KBM-7 (cell line): ENCODE measurements around the gene CYP20A1.
"Not testable (repeated sequence)": the region's sequence is repeated elsewhere in the genome, so short reads cannot be mapped to it uniquely, and the experiment has no call there.

Source experiments
- DNase-seq: peaks from one replicate; pipeline ENCODE4 v3.0.0-alpha.2; 2015
- in situ Hi-C: fragments of 300-500 bp; cut with MboI; formaldehyde crosslinking; loops from 2 replicates; pipeline ENCODE4 v1.14.3; 2020; ENCODE audit warnings: low sequenced_read_pairs, low pct_unique_long_range_greater_than_20kb, mixed read lengths

Gene CYP20A1, protein sequence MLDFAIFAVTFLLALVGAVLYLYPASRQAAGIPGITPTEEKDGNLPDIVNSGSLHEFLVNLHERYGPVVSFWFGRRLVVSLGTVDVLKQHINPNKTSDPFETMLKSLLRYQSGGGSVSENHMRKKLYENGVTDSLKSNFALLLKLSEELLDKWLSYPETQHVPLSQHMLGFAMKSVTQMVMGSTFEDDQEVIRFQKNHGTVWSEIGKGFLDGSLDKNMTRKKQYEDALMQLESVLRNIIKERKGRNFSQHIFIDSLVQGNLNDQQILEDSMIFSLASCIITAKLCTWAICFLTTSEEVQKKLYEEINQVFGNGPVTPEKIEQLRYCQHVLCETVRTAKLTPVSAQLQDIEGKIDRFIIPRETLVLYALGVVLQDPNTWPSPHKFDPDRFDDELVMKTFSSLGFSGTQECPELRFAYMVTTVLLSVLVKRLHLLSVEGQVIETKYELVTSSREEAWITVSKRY

DNA sequence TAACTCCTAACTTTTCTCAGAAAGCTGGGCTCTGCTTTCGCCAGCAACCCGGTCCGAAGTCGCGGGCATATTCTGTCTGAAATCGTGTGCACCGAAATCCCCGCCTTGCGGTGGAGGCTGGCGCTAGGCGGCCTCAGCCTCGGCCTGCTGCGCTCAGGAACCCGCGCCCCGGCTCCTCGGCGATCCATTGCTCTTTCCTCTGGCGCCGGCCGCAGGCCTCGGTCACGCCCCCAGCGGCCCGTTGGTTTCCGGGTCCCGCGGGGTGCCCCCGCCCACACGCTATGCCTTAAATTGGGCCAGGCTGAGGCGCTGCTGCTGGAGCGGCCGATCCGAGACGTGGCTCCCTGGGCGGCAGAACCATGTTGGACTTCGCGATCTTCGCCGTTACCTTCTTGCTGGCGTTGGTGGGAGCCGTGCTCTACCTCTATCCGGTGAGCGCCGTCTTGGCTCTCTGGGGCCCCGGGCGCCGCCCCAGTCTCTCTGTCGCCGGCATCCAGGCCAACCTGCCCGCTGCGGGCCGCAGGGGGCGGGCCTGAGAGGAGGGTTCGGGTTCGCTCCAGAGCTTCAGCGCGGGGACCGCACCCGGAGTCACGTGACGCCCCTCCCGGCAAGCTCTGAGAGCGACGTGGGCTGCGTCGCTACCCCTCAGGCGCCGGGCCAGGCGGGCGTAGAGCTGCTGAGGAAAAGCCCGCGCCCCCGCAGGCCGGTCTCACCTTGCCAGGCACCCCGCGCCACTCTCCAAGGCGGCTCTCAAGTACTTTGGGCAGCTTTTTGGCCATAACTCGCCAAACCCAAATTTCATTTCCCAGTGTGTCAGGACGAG lies at the start of gene CYP20A1:
Gene CYP20A1, plus strand, starts transcription at position 315 of the 823 bp plus-strand sequence. Its CDS starts 45 bp downstream, at position 360.
- DNase-seq, result peak; percentile 97
- in situ Hi-C loops, result no loop called here

DNA sequence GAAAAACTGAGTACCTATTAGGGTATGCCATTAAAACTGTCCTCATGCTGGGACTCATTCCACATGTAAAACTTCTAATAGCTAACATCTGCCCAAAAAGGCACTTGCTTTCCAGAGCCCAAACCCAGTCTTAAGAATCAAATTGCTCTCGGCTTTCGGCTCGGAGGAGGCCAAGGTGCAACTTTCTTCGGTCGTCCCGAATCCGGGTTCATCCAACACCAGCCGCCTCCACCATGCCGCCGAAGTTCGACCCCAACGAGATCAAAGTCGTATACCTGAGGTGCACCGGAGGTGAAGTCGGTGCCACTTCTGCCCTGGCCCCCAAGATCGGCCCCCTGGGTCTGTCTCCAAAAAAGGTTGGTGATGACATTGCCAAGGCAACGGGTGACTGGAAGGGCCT lies 48.3 kb upstream of the CYP20A1 start:
- in situ Hi-C loops, DNase-seq: not testable (repeated sequence)

DNA sequence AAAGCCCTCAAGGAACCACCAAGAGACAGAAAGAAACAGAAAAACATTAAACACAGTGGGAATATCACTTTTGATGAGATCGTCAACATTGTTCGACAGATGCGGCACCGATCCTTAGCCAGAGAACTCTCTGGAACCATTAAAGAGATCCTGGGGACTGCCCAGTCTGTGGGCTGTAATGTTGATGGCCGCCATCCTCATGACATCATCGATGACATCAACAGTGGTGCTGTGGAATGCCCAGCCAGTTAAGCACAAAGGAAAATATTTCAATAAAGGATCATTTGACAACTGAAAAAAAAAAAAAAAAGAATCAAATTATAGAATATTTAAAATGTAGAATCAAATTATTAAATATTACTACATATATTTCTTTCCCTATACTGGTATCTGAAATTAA lies 47.8 kb upstream of the CYP20A1 start:
- in situ Hi-C loops, DNase-seq: not testable (repeated sequence)

DNA sequence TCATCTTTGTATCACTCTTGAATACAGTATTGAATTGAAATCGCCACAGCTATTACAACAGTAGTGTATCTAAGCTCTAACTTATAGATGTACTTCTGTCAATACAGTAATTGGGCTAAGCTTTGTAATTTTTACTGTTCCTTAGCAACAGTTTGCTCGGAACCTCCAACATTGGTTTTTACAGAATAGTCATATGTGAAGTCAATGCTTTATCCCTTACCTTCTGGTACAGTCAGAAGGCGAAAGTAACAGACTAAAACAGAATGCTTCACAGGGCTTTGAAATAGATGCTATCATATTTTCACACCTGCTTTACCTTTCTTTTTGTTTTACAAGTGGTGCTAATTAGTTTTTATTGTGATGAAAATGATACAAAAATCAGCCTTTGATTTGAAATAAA lies 46.9 kb upstream of the CYP20A1 start:
- DNase-seq, result no peak
- in situ Hi-C loops, result no loop called here

DNA sequence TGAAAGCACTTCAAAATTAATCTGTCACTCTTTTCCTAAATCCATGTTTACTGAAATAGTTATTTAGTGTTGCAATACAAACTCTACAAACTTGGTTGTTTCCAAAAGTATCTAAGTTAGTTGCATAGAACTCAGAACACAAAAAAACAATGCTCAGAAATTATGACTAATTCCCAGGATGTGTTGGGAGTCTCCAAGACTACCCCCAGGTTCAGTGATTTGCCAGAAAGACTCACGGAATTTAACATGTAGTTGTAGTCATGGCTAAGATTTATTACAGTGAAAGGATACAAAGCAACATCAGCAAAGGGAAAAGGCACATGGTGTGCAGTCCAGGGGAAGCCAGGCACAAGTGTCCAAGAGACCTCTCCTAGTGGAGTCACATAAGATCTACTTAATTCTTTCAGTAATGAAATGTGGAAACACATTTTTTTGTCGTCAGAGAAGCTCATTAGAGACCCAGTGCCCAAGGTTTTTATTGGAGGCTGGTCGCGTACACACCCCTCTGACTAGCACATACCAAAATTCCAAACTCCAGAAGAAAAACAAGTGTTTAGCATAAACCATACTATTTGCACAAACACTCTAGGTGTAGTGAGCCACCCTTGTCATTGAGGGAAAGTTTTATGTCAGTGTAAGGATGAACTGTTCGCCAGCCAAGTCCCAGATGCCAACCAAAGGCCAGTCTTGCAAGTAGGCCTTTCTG lies 43.3 kb upstream of the CYP20A1 start:
- in situ Hi-C loops, result no loop called here
- no peak for DNase-seq

DNA sequence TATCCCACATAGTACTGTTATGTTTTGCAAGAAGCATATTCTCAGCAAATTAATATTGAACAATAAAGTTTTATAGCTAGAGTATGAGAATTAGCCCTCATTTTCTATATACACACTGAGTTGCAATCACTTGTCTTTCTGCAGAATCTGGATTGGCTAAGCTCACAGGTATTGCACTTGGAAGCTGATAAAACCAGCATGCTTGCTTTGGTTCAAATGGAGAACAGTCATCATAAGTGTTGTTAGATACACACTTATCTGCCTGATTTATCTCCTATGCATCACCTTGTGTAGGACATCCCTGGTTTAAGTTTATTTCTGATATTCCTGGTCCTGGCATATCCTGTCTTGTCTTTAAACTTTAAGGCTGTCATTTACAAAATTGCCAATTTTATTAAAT lies 38.0 kb upstream of the CYP20A1 start:
- no peak for DNase-seq
- in situ Hi-C loops, result no loop called here

DNA sequence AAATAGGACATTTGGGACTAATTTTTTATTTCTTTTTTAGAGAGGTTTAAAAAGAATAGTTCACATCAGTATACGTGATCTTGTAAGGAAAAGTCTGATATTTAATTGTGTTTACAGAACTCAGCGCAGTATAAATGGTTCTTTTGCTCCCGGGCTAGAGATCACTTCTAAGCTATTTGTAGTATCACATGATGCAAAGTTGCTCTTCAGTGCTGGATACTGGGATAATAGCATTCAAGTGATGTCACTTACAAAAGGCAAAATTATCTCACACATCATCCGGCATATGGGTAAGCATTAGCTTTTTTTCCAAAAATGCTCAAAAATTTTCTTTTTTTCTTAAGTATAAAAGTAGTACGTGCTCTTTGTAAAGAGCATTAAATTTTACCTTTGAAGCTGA lies 37.4 kb upstream of the CYP20A1 start:
- in situ Hi-C loops, result no loop called here
- no peak for DNase-seq

DNA sequence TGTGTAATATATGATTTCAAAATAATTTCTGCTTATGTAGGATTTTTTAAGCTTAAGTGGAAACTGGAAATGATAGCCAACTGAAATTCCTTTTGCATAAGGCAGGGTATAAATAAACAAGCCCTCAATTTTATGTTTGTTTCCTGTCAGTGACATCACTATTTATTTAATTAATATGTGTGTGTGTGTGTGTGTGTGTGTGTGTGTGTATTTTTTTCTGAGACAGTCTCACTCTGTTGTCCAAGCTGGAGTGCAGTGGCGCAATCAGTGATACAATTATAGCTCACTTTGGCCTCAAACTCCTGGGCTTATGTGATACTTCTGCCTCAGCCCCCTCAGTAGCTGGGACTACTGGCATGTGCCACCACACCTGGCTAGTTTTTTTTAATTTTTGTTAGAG lies 29.3 kb upstream of the CYP20A1 start:
- in situ Hi-C loops, result no loop called here
- DNase-seq, result no peak

DNA sequence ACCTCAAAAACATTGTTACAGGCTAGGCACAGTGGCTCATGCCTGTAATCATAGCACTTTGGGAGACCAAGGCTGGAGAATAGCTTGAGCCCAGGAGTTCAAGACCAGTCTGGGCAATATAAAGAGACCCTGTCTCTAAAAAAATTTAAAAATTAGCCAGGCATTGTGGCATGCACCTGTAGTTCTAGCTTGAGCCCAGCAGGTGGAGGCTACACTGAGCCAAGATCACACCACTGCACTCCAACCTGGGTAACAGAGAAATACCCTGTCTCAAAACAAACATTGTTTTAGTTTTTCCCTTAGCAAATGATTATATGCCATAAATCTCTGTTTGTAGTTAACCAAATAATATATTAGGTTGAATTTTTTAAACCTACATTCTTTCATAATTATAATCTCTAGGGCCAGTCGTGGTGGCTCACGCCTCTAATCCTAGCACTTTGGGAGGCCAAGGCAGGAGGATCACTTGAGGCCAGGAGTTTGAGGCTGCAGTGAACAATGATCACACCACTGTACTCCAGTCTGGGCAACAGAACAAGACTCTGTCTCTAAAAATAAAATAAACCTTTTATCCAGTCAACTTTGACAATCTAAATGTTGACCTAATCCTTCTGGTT lies 13.3 kb upstream of the CYP20A1 start:
- in situ Hi-C loops, result no loop called here
- DNase-seq, result peak; percentile 53

DNA sequence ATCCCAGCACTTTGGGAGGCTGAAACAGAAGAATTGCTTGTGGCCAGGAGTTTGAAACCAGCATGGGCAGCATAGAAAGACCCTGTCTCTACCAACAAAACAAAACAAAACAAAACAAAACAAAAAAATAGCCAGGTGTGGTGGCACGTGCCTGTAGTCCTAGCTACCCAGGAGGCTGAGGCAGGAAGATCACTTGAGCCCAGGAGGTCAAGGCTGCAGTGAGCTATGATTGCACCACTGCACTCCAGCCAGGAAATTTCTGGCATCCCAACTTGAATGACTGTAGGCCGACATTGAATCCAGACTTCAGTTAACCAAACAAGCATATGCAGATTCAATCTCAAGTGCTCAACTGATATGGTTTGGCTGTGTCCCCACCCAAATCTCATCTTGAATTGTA lies 9.1 kb upstream of the CYP20A1 start:
- DNase-seq, in situ Hi-C loops: not testable (repeated sequence)

DNA sequence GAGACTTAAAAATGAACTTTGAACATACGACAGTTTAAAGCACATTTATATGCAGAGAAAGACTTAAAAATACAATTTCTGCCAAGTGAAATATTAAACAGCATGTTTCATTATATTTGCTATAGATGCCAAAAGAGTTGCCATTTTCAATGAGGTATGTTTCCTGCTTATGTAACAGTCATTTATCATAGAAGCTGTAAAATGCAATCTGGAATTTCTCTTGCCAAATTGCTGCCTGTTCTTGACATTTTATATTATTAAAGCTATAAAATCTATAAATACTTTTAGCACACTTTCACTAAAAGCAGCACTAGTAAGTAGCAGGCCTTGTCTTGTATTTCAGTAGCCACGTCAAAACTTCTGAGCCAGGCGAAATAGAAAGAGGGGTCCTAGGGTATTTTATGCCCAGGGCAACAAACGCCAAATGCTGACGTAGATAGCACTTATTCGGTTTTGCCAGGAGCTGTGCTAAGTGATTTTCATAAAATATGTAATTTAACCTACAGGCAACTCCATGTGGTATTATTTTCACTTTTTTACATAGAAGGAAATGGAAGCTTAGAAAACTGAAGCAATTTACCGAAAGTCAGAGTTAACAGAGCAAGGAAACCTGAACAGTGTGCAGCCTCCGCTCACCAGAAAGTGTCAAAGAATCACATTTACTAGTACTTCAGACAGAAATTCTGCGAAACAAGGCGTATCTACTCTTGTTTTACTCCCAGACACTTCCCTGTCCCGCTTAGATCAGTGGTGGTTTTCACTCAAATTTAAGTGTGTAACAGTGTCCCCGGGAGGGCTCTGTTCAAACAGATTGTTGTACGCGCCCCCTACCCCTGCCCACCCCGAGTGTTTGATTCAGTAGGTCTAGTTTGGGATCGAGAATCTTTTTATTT lies 1.2 kb upstream of the CYP20A1 start:
- in situ Hi-C loops, result no loop called here

DNA sequence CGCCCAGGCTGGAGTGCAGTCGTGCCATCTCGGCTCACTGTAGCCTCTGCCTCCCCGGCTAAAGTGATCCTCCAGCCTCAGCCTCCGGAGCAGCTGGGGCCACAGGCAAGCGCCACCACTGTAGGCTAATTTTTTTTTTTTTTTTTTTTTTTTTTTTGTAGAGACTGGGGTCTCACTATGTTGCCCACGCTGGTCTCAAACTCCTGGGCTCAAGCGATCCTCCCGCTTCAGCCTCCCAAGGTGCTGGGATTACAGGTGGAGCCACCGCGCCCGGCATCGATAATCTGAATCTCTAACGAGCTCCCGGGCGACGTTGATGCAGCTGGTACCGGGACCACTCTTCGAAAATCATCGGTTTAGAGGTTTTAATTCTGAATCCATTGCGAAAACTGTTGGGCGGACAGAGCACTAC lies 520 bp upstream of the CYP20A1 start:
- no peak for DNase-seq
- in situ Hi-C loops, result no loop called here

More for the DNA sequence above, 1.2 kb upstream of the CYP20A1 start:
- DNase-seq, result no peak

DNA sequence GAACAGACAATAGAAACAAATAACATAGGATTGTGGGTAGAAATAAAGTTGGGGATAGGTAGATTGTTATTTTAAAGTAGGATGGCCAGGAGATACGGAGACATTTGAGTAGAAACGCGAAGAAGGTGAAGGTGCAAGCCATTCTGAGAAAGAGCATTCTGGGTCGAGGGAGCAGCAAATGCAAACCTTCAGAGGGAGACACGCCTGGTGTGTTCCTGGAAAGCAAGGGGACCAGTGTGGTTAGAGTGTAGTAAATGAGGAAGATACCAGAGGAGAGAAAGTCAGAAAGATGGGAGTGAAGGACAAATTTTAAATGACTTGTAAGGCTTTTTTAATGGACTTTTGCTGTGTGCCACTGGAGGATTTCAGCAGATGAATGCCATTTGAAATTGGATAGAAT lies 1.7 kb downstream of the CYP20A1 start:
- peak; percentile 42 for DNase-seq
- in situ Hi-C loops, result no loop called here

DNA sequence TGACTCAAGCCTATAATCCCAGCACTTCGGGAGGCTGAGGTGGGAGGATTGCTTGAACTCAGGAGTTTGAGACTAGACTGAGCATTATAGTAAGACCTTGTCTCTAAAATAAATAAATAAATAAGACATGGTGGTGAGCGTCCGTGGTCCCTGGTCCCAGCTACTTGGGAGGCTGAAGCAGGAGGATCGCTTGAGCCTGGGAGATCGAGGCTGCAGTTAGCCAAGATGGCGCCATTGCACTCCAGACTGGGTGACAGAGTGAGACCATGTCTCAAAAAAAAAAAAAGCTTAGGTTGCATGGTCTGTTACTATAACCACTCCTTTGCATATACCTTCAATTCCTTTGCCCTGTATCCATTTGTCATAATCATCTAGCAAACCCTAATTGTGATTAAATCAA lies 3.7 kb downstream of the CYP20A1 start:
- in situ Hi-C loops, result no loop called here
- DNase-seq, result no peak

DNA sequence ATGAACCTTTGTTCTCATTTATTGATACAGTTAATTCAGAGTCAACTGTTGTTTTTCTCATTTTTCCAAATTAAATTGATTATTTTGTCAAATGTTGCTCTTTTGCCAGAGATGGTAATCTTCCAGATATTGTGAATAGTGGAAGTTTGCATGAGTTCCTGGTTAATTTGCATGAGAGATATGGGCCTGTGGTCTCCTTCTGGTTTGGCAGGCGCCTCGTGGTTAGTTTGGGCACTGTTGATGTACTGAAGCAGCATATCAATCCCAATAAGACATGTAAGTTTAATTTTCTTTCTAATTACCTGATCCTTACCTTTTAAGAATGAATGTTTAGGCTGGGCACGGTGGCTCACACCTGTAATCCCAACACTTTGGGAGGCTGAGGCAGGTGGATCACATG lies 7.8 kb downstream of the CYP20A1 start:
- no peak for DNase-seq
- in situ Hi-C loops, result no loop called here

DNA sequence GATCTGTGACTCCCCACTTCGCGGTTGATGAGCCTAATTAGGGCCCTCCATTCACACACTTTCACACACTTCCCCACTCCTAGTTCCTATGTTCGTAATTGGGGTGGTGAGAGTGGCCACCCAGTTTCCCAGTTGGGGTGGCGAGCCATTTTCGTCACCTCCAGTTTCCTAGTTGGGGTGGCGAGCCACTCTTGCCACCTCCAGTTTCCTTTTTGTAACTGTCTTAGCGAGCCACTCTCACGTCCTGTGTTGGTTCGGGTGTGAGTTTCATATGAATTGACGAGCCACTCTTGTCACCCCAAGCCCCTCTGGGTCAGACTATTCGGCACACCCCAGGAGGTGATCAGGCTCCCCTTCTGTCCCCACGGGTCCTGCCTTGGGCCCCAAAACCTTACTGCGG lies 14.0 kb downstream of the CYP20A1 start:
- in situ Hi-C loops, result no loop called here
- no peak for DNase-seq

DNA sequence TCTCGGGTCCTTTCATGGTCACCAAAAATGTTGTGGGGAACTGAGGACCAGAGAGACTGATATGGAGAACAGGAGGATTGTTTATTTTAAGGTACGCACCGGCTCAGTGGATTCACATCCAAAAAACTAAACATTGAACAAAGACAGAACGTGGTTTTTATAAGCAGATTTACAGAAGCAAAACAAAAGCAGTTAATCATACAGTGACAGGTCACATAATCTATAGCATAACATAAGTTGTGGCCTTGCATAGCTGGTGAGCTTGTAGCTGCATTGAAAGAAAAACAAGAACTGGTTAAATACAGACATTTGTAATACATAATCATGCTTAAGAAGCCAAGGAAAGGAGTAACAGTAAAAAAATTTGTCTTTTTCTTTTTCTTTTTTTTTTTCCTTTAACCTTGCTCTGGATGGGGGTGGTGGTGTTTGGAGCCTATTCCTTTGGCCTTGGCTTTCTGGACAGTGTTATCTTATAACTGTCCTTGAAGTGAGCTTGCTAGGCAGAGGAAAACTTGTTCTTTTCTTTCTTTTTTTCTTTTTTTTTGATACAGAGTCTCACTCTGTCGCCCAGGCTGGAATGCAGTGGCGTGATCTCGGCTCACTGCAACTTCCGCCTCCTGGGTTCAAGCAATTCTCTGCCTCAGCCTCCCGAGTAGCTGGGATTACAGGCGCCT lies 14.7 kb downstream of the CYP20A1 start:
- in situ Hi-C loops, DNase-seq: not testable (repeated sequence)
